B cell (primary cell): Measurements from ENCODE around the gene EPHB1. TPM values are rescaled to one million over a fixed set of nuclear protein-coding genes. Genes with fewer than 3 reads are reported as not detected.

Experiments used
- ATAC-seq: fragments of 200-7000 bp; cut with Tn5 transposase; one replicate; pipeline ENCODE4 v1.10.0; 2021; ENCODE audit warnings: low read depth, mild to moderate bottlenecking, moderate number of reproducible peaks, moderate library complexity
- CTCF ChIA-PET: fragments of 350-600 bp; sonication (Branson Sonifier 250); formaldehyde crosslinking; loops from one replicate; lab custom pipeline; 2021; ENCODE audit warnings: antibody characterized with exemption, inconsistent platforms; lab: Charles Lee
- POLR2A ChIA-PET: fragments of 350-600 bp; sonication (Branson Sonifier 250); formaldehyde crosslinking; loops from one replicate; lab custom pipeline; 2021; ENCODE audit warnings: antibody characterized with exemption; lab: Charles Lee
- DNase-seq: peaks from one replicate; pipeline ENCODE4 v3.0.0; 2013
- H2AFZ ChIP-seq: 2 replicates; pipeline ENCODE4 v1.6.1; 2012; ENCODE audit warnings: mild to moderate bottlenecking, low read depth, low read length; ENCODE audit not compliant: insufficient read depth, poor library complexity, severe bottlenecking
- H3K27ac ChIP-seq, 2 donors: 1 replicate in 1 of 2; 2 replicates in 1 of 2; pipeline ENCODE4 v1.5.1; 2012 to 2013; ENCODE audit warnings: low read length in 2 of 2, mild to moderate bottlenecking in 2 of 2, moderate library complexity in 1 of 2
- H3K27me3 ChIP-seq, 4 experiments: fragments of 200-600 bp in 1 of 4; sonication (generic) in 1 of 4; replicated peaks in 1 of 4; 1 replicate in 2 of 4; 2 replicates in 2 of 4; pipeline versions ENCODE4 v1.6.1 to v1.7.0; 2013 to 2016; ENCODE audit warnings: low read length in 3 of 4, mild to moderate bottlenecking in 2 of 4, mixed read lengths in 1 of 4, moderate library complexity in 1 of 4; ENCODE audit not compliant: insufficient read depth in 4 of 4, control insufficient read depth in 3 of 4; ENCODE audit errors: control extremely low read depth in 1 of 4
- H3K36me3 ChIP-seq, 2 experiments: replicated peaks in 1 of 2; 1 replicate in 1 of 2; 2 replicates in 1 of 2; pipeline versions ENCODE4 v1.6.1 to v1.7.1; 2013; ENCODE audit warnings: low read length in 1 of 2; ENCODE audit not compliant: insufficient read depth in 2 of 2, control insufficient read depth in 1 of 2; ENCODE audit errors: control extremely low read depth in 1 of 2, extremely low read depth in 1 of 2
- H3K4me1 ChIP-seq, 2 donors: fragments of 200-600 bp in 1 of 2; sonication (generic) in 1 of 2; 1 replicate in 1 of 2; 2 replicates in 1 of 2; pipeline versions ENCODE4 v1.5.1 to v1.6.1; 2013 to 2017; ENCODE audit warnings: low read length in 2 of 2; ENCODE audit not compliant: control insufficient read depth in 2 of 2, insufficient read depth in 2 of 2
- H3K4me2 ChIP-seq: replicated peaks from 2 replicates; pipeline ENCODE3; 2012; ENCODE audit warnings: mild to moderate bottlenecking, low read depth, low read length; ENCODE audit not compliant: poor library complexity, severe bottlenecking
- H3K4me3 ChIP-seq, 5 experiments: fragments of 200-600 bp in 1 of 5; sonication (generic) in 1 of 5; 1 replicate in 3 of 5; 2 replicates in 2 of 5; pipeline versions ENCODE4 v1.5.1 to v1.7.0; 2011 to 2016; ENCODE audit warnings: low read length in 4 of 5, mild to moderate bottlenecking in 4 of 5, low read depth in 2 of 5, control low read depth in 1 of 5, moderate library complexity in 1 of 5; ENCODE audit not compliant: insufficient read depth in 1 of 5; ENCODE audit errors: control extremely low read depth in 1 of 5, extremely low read depth in 1 of 5
- H3K79me2 ChIP-seq: fragments of 200-600 bp; sonication (generic); one replicate; pipeline ENCODE4 v1.6.0; 2016; ENCODE audit warnings: low read length; ENCODE audit not compliant: control insufficient read depth, insufficient read depth
- H3K9ac ChIP-seq: fragments of 200-600 bp; sonication (generic); 2 replicates; pipeline ENCODE4 v1.6.1; 2017; ENCODE audit warnings: mild to moderate bottlenecking, low read length, moderate library complexity
- H3K9me3 ChIP-seq, 3 donors: one replicate each; pipeline versions ENCODE4 v1.6.1 to v1.7.1; 2013; ENCODE audit warnings: low read length in 2 of 3; ENCODE audit not compliant: control insufficient read depth in 2 of 3, insufficient read depth in 1 of 3; ENCODE audit errors: control extremely low read depth in 1 of 3
- H4K20me1 ChIP-seq: 2 replicates; pipeline ENCODE4 v1.6.0; 2012; ENCODE audit warnings: mild to moderate bottlenecking, low read length; ENCODE audit not compliant: insufficient read depth, control insufficient read depth, poor library complexity, severe bottlenecking
- H3K27ac Mint-ChIP-seq: one replicate; pipeline ENCODE4 v1.8.0; 2021; ENCODE audit warnings: mixed read lengths
- H3K27me3 Mint-ChIP-seq: one replicate; pipeline ENCODE4 v1.8.0; 2021; ENCODE audit warnings: mixed read lengths
- H3K4me1 Mint-ChIP-seq: one replicate; pipeline ENCODE4 v1.8.0; 2021; ENCODE audit warnings: mixed read lengths
- H3K4me3 Mint-ChIP-seq: one replicate; pipeline ENCODE4 v1.8.0; 2021; ENCODE audit warnings: mixed read lengths
- H3K9me3 Mint-ChIP-seq: one replicate; pipeline ENCODE4 v1.8.0; 2022; ENCODE audit warnings: mixed read lengths; ENCODE audit not compliant: insufficient read depth
- CTCF ChIP-seq: fragments of 200-600 bp; IDR thresholded peaks from one replicate; pipeline ENCODE4 v1.8.0; 2022; ENCODE audit warnings: antibody characterized with exemption, mild to moderate bottlenecking
- EZH2 ChIP-seq: IDR thresholded peaks from 2 replicates; pipeline ENCODE4 v1.6.1; 2012; ENCODE audit warnings: borderline replicate concordance, low read depth, mild to moderate bottlenecking, moderate library complexity, low read length; ENCODE audit not compliant: insufficient read depth, poor library complexity, severe bottlenecking
- WGBS: methylation state at CpG from one replicate; pipeline ENCODE4 v1.1.5; 2013; ENCODE audit warnings: missing lambda C conversion rate; ENCODE audit not compliant: insufficient coverage; 5-methylcytosine and 5-hydroxymethylcytosine counted together
- intact Hi-C: fragments of 100-400 bp; cut with micrococcal nuclease; formaldehyde crosslinking; loops from one replicate; pipeline ENCODE4 v1.10.0; 2022
- polyA plus RNA-seq: library from polyadenylated mRNA; depleted of rRNA; stranded (reverse); fragments of >200 nt; gene quantifications from 2 replicates; pipeline ENCODE4 v1.2.3, GENCODE V29; 2012
- total RNA-seq, 2 donors: library from RNA; stranded (reverse); fragments of 120-200 nt in 1 of 2; gene quantifications; 1 replicate in 1 of 2; 2 replicates in 1 of 2; pipeline versions ENCODE4 v1.2.3 to v1.2.4, GENCODE V29; 2013 to 2022

Gene EPHB1
- total and polyA plus RNA-seq, 2 donors (not counting 1 experiment from before 2014, with no cell fraction given) = 0.01 TPM; not detected in 1

GRCh38 chr3:135143474-135143873 lies 348.4 kb downstream of the EPHB1 start:
- ChIA-PET CTCF (no interaction called here), POLR2A (no interaction called here)
- Histone ChIP-seq H3K9ac (no peak overlapping the region), H3K4me2 (no peak overlapping the region), H4K20me1 (no peaks in the 10 kb centered on the region), H3K79me2 (no peaks in the 10 kb centered on the region), H3K4me3 (no peak overlapping the region), H2AFZ (no peak overlapping the region), H3K27ac (no peak overlapping the region), H3K4me1 (no peaks in the 10 kb centered on the region), H3K27me3 (no peaks in the 10 kb centered on the region), H3K9me3 (no peaks in the 10 kb centered on the region), H3K36me3 (no peaks in the 10 kb centered on the region)
- intact Hi-C loops = no loop called here
- Mint-ChIP-seq H3K4me3 (no peak overlapping the region), H3K4me1 (no peaks in the 10 kb centered on the region), H3K27me3 (no peaks in the 10 kb centered on the region), H3K27ac (no peak overlapping the region), H3K9me3 (no peaks in the 10 kb centered on the region)
- TF ChIP-seq EZH2 = no peak
- no peak for TF ChIP-seq CTCF
- ATAC-seq (no peak), DNase-seq (no peak)
- WGBS = 95% methylated on average over 2 of the region's 2 CpGs

DNA sequence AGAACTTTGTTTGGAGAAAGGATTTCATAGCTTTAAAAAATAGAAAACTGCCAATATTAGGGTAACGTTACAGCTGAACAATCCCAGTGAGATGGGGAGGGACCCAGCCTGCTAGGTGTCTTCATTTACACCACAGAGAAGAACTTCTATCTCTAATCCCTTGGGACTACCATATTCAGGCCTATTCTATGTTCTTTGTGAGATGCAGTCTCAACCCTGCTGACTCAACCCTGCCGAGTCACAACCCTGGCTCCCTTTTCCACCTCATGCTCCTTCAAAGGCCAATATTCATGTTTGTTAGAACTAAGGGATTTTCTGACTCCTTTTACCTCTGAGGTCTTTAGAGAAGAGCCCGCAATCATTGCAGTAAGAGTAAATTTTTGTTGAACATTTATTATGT lies 350.5 kb downstream of the EPHB1 start:
- H3K4me3 Mint-ChIP-seq = no peak overlapping the region
- Histone ChIP-seq H3K79me2 (no peaks in the 10 kb centered on the region), H3K4me2 (no peak overlapping the region), H4K20me1 (no peaks in the 10 kb centered on the region), H2AFZ (no peak overlapping the region), H3K4me3 (no peak overlapping the region), H3K9ac (no peak overlapping the region), H3K4me1 (no peaks in the 10 kb centered on the region), H3K27ac (no peak overlapping the region), H3K9me3 (no peaks in the 10 kb centered on the region), H3K36me3 (no peaks in the 10 kb centered on the region), H3K27me3 (no peaks in the 10 kb centered on the region)
- DNase-seq (no peak), ATAC-seq (no peak)
- H3K9me3 Mint-ChIP-seq = no peaks in the 10 kb centered on the region
- ChIA-PET CTCF (no interaction called here), POLR2A (no interaction called here)
- no peak for TF ChIP-seq EZH2
- no peak for TF ChIP-seq CTCF
- H3K4me1 Mint-ChIP-seq = no peaks in the 10 kb centered on the region
- WGBS = 100% methylated on average over 1 of the region's 3 CpGs
- no peak overlapping the region for H3K27ac Mint-ChIP-seq
- no peaks in the 10 kb centered on the region for H3K27me3 Mint-ChIP-seq
- intact Hi-C loops = no loop called here
